ENCODE measurements around the gene CENPM. TPM values are rescaled to one million over a fixed set of nuclear protein-coding genes. Genes with fewer than 3 reads are reported as not detected.

CENPM gene
- total RNA-seq, 1 donor from 2014 or later, result 1.6 TPM

- no peak for DNase-seq
Observed at GRCh38 chr22:41931701-41932269, 15.2 kb downstream of the CENPM start.

GRCh38 chr22:41929418-41929810 lies 17.5 kb downstream of the CENPM start:
- DNase-seq, result no peak

GRCh38 chr22:41928593-41929417 lies 18.1 kb downstream of the CENPM start:
- no peak for DNase-seq

- DNase-seq, result no peak
Observed at GRCh38 chr22:41927813-41928212, 19.1 kb downstream of the CENPM start.

GRCh38 chr22:41925783-41926460 lies 21.0 kb downstream of the CENPM start:
- no peak for DNase-seq

- DNase-seq, result no peak
Observed at GRCh38 chr22:41923595-41924276, 23.2 kb downstream of the CENPM start.

- no peak for DNase-seq
Observed at GRCh38 chr22:41922940-41923594, 23.9 kb downstream of the CENPM start.

- no peak for DNase-seq
Observed at GRCh38 chr22:41922328-41922727, 24.6 kb downstream of the CENPM start.

- no peak for DNase-seq
Observed at GRCh38 chr22:41920271-41920976, 26.5 kb downstream of the CENPM start.

- DNase-seq, result no peak
Observed at GRCh38 chr22:41919357-41920224, 27.4 kb downstream of the CENPM start.

GRCh38 chr22:41917903-41918791 lies 28.8 kb downstream of the CENPM start:
- DNase-seq, result no peak

- no peak for DNase-seq
Observed at GRCh38 chr22:41917375-41917902, 29.5 kb downstream of the CENPM start.

- DNase-seq, result no peak
Observed at GRCh38 chr22:41916745-41917358, 30.1 kb downstream of the CENPM start.

- no peak for DNase-seq
Observed at GRCh38 chr22:41915786-41916493, 31.0 kb downstream of the CENPM start.

- no peak for DNase-seq
Observed at GRCh38 chr22:41915035-41915785, 31.7 kb downstream of the CENPM start, which contains the start of gene SHISA8. Gene SHISA8, minus strand, starts transcription at chr22:41915074. Its CDS starts 407 bp downstream, at chr22:41914667.

- DNase-seq, result no peak
Observed at GRCh38 chr22:41914611-41915034, 32.3 kb downstream of the CENPM start.
